HG02943 (cell line): ENCODE measurements around the gene TMEM221.

Source experiments
- ATAC-seq: cut with Tn5 transposase; IDR thresholded peaks from one replicate; pipeline ENCODE4 v1.9.1; 2021; ENCODE audit warnings: mild to moderate bottlenecking, low read depth, moderate library complexity; ENCODE audit not compliant: unreplicated experiment

Gene TMEM221

GRCh38 chr19:17406887-17407196 lies 41.6 kb downstream of the TMEM221 start:
- no peak for ATAC-seq

GRCh38 chr19:17406046-17406886 lies 42.2 kb downstream of the TMEM221 start:
- no peak for ATAC-seq

- ATAC-seq, result peak; percentile 67
Measured at GRCh38 chr19:17405250-17406045, 43.0 kb downstream of the TMEM221 start, which contains the start of gene BST2. Gene BST2 (minus strand): TSS chr19:17405630. CDS start chr19:17405575, 55 bp downstream.

GRCh38 chr19:17404621-17405249 lies 43.7 kb downstream of the TMEM221 start:
- ATAC-seq, result no peak

GRCh38 chr19:17404015-17404414 lies 44.5 kb downstream of the TMEM221 start:
- ATAC-seq, result no peak

GRCh38 chr19:17402982-17403855 lies 45.2 kb downstream of the TMEM221 start:
- no peak for ATAC-seq

- ATAC-seq, result no peak
Measured at GRCh38 chr19:17401628-17402027, 46.8 kb downstream of the TMEM221 start.

GRCh38 chr19:17398902-17399527 lies 49.5 kb downstream of the TMEM221 start:
- ATAC-seq, result no peak

GRCh38 chr19:17394891-17395415 lies 53.5 kb downstream of the TMEM221 start:
- no peak for ATAC-seq

- ATAC-seq, result no peak
Measured at GRCh38 chr19:17393914-17394313, 54.6 kb downstream of the TMEM221 start, which contains the start of gene CCDC194. Gene CCDC194 (minus strand): TSS chr19:17394196. CDS start chr19:17394158, 38 bp downstream.

- ATAC-seq, result no peak
Measured at GRCh38 chr19:17393002-17393401, 55.5 kb downstream of the TMEM221 start.

- ATAC-seq, result no peak
Measured at GRCh38 chr19:17391371-17392151, 56.9 kb downstream of the TMEM221 start.

GRCh38 chr19:17390665-17391370 lies 57.6 kb downstream of the TMEM221 start:
- no peak for ATAC-seq

GRCh38 chr19:17389957-17390664 lies 58.4 kb downstream of the TMEM221 start:
- no peak for ATAC-seq

- ATAC-seq, result no peak
Measured at GRCh38 chr19:17389288-17389687, 59.2 kb downstream of the TMEM221 start.

- ATAC-seq, result no peak
Measured at GRCh38 chr19:17385878-17386611, 62.4 kb downstream of the TMEM221 start.
